HG03139 (cell line): Measurements from ENCODE around the gene OPCML.

Source experiments
- ATAC-seq: cut with Tn5 transposase; IDR thresholded peaks from one replicate; pipeline ENCODE4 v1.9.1; 2021; ENCODE audit not compliant: unreplicated experiment

Gene OPCML

GRCh38 chr11:133362156-133362555 is 170.1 kb downstream of the OPCML start:
- no peak for ATAC-seq

DNA sequence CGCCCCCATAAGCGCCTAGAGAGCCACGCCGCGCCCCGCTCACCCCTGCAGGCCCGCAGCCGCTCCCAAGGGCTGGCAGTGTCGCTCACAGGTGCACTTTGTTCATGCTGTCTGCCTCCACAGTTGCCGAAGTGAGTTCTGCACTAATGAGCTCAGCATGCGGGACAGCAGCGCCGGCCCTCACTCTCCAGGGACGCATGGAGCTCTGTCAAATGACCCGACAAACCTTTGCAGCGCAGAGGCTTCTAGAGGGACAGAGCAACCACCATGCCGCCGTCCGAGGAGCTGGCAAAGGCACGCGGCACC is 170.7 kb downstream of the OPCML start:
- ATAC-seq, result no peak

DNA sequence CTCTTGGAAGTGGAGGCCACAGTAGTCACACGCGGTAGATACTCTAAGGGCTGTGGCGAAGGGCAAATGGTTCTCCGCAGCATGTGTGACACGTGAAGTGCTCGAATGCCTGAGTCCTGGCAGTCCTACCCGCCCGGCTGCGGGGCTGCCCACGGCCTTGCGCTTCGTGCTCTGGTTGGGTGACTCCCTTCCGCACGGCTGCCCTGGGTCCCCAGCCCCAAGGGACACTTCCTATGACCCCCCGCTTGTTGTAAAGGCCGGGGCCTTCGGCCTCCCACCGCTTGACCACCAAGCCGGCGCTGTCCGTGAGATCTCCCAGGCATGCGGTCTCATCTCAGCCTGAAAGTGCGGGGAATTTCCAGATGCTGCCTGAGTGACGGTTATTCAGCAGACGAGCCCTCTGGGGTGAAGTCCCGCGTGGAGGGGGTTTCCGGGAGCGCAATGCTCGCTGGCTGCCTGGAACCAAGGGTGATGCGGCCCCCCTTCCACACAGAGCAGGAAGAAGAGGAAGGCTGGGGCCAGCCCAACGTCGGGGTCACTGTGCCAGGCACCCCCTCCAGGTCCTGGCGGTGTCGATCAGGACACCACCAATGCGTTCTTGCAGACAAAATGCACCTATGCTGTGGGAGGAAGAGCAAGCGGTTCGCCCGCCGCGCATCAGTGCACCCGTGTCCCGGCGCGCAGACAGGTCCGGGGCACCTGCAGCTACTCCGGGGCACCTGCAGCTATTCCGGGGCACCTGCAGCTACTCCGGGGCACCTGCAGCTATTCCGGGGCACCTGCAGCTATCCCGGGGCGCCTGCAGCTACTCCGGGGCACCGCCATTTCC is 171.2 kb downstream of the OPCML start:
- no peak for ATAC-seq

- ATAC-seq, result no peak
Observed at GRCh38 chr11:133355095-133355494, 177.2 kb downstream of the OPCML start.

- ATAC-seq, result no peak
Observed at GRCh38 chr11:133354069-133354468, 178.2 kb downstream of the OPCML start.

GRCh38 chr11:133350045-133350444 is 182.3 kb downstream of the OPCML start:
- no peak for ATAC-seq

- no peak for ATAC-seq
Observed at GRCh38 chr11:133347988-133348387, 184.3 kb downstream of the OPCML start.

DNA sequence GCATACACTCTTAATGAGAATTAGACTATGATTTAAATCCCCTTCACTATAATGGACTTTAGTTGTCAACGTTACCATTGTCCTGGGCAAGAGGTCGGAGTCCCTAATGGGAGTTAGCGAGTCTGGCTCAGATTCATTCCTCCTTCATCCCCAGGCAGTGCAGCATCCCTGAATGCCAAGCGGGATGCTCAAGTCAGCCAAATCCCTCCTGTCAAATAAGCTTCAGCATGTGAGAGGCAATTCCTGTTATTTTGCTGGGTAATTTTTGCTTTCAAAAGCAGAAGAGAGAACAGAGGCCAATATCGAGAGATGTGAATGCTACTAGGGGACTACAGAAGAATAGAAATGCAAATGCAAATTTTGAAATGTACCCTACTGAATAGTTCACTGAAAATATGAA is 186.2 kb downstream of the OPCML start:
- ATAC-seq, result no peak

DNA sequence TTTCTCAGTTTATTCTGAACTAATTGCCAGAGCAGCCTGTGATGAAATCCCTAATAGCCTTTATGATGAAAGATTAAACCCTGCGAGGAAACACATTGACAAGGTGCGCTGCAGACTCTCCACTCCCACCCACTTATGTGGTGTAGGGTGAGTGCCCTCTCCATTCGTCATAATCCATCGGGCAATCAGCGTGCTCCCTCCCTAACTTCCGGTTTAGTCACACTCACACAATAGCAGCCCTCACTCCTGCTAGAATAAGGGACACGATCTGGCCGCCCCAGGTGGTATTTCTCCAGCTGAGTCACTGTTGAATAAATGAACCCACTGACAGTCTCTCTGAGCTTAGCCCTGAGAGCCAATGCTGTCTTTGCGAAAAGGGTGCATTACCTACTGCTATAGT is 188.3 kb downstream of the OPCML start:
- no peak for ATAC-seq

DNA sequence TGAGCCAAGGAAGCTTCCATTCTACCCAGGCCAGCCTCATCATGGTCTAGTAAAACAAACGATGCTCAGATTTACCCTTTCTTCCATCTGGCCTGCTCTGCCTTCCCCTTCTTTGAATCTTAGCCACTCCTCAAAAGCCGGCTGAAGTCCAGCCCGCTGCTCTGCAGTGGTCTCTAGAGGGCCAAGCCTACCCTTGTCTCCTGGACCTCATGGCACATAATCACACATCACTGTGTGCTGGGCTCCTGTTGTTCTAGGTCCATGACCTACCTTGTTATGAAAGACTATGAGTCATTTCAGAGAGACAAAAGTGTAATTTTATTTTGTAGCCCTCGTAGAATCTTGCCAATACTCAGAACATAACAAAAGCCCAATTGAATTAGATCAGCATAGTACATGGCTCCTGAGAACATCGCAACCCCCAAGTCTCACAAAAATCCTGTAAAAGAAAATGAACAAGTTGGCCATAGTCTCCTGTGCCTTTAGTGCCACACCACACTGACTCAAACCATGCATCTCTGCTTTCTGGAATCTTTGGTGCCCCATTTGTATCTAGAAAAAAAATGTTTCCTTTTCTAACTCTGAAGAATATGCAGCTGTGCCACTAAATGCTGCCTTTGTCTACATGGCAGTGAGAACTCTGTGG is 192.7 kb downstream of the OPCML start:
- no peak for ATAC-seq

DNA sequence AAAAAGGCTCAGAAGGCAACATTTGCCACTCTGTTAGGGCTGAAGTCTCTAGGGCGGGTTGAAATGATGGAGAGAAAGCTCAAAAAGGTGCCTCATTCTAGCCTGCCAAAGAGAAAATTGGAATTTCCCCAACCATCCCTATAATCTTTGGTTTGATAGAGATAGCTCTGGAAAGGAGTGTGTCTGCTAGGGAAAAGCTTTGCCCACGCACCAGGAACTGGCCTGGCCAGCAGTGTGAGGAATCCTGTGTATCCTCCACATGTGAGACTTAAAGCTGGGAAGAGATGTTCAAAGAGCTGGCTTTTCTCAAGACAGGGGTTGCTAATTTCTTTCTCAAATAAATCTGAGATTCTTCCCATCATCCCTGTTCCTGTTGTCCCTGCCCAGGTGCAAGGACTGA is 193.7 kb downstream of the OPCML start:
- no peak for ATAC-seq

GRCh38 chr11:133337951-133338418 is 194.3 kb downstream of the OPCML start:
- ATAC-seq, result no peak

GRCh38 chr11:133337193-133337592 is 195.1 kb downstream of the OPCML start:
- ATAC-seq, result no peak

DNA sequence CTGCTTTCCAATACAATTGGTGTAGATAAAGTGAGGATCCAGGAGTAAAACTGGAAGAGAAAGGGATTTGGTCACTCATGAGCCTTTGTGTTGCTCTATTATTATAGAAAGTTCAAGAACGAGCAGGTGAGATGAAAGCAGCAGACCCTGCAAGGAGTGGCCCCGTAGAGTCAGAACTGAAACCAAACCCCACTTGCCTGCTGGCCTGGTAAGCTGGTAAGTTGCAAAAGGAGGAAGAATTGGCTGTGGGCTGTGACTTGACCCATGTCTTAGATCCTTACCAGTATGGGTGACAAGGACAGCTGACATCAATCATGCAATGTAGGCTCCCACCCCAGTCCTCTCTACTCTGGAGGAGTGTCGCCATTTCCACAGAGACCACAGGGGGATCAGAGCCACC is 201.3 kb downstream of the OPCML start:
- ATAC-seq, result no peak

GRCh38 chr11:133326849-133327248 is 205.5 kb downstream of the OPCML start:
- ATAC-seq, result no peak

GRCh38 chr11:133326332-133326731 is 206.0 kb downstream of the OPCML start:
- ATAC-seq, result no peak

GRCh38 chr11:133325711-133326110 is 206.6 kb downstream of the OPCML start:
- no peak for ATAC-seq

DNA sequence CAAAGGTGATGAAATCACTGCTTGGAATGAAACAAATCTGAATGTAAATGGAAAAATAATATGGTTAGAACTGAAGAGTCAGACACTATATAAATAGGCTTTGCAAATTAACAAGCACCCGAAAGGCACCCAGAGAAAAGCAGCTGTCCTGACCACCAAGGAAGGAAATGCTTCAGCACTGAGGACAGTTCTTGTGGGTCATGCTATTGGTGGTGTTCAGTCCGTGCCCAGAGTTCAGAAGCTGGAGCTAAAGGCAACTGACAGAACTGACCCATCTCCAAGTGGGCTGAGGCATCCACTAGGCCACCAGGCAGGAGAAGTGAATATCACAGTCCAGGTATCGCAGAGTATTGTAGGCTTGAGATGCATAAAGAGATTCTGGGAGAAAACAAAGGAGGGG is 208.9 kb downstream of the OPCML start:
- ATAC-seq, result no peak

DNA sequence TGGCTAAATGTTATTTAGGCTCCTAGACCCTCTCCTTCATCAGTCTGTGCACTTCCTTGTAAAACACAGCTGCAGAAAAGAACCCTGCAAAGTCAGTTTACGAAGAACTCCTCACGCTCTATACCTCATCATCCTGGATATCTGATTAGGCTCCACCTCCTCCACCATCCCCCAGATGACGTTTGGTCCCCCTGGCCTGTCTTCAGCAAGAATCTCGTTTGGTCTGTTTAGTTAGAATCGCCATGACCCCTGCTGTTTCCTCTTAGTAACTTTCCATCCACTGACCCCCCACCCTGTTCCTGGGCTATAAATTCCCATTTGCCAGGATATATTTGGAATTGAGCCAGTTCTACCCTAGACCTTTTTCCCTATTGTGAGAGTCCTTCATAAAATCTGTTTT is 214.1 kb downstream of the OPCML start:
- no peak for ATAC-seq

DNA sequence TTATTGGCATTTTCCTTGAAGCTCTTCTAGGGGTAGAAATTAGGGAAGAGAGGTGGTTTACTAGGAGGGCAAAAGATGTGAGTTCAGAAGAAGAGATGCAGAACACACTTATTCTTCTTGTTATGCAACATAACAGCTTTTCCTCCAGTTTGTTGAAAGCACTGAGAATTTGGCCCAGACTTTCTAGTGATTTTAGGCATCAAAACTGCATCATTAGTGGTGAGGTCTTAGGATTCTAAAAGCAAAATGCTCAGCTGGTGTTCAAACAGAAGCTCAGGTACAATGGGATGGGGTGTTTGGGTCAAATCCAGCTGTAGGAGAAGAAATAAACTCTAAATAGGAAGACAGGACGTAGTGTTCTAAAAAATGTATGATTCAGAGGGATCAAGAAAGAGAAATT is 221.1 kb downstream of the OPCML start:
- no peak for ATAC-seq

- no peak for ATAC-seq
Observed at GRCh38 chr11:133306019-133306418, 226.3 kb downstream of the OPCML start.

DNA sequence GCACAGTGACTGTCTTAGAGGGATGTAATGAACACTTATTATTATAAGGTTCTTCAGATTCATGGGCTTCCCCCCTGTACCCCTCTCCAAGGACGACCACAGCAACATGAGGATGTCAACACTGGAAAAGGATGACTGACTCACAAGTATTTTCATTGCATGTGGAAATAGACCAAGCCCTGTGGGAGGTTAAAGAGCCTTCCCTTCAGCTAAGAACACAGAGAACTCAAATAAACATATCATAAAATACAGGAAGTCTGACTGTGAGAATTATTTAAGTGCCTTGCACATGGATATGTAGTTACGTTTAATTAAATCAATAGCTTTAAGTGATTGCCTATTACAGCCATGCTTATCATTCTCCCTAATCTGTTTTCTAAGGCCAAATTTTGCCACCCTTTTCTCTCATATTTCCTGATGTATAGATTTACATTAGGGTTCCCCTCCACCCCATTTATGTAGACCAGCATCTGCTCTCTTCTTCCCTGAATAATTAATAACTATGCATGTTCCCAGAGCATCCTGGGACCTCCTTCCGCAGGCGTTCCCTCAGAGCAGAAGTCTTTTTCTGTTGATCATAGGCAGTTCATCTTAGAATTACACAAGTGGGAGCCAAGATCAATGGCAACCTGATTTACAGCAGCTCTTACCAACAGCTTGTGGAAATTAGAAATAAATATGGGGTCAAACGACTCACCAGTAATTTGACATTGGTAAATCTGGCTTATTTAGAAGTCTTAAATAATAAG is 226.9 kb downstream of the OPCML start:
- no peak for ATAC-seq
